Fibroblast of skin of abdomen (primary cell): ENCODE results near the gene SCRN1.
"Not testable (repeated sequence)": the region's sequence is repeated elsewhere in the genome, so short reads cannot be mapped to it uniquely, and the experiment has no call there.

ENCODE experiments used
- DNase-seq: peaks from one replicate; pipeline ENCODE4 v3.0.0-alpha.2; 2013

Gene SCRN1

GRCh38 chr7:29924006-29924405, 65.6 kb downstream of the SCRN1 start:
- no peak for DNase-seq

GRCh38 chr7:29922921-29923700, 66.5 kb downstream of the SCRN1 start:
- DNase-seq: no peak

GRCh38 chr7:29921404-29922010, 68.1 kb downstream of the SCRN1 start:
- DNase-seq: peak; percentile 52

- no peak for DNase-seq
Measured at GRCh38 chr7:29920491-29920890, 69.1 kb downstream of the SCRN1 start.

- DNase-seq: no peak
Measured at GRCh38 chr7:29919790-29920189, 69.8 kb downstream of the SCRN1 start.

GRCh38 chr7:29918850-29919249, 70.8 kb downstream of the SCRN1 start:
- DNase-seq: no peak

GRCh38 chr7:29917641-29918040, 72.0 kb downstream of the SCRN1 start:
- no peak for DNase-seq

GRCh38 chr7:29915481-29916215, 74.0 kb downstream of the SCRN1 start:
- DNase-seq: peak; percentile 13

GRCh38 chr7:29914180-29914579, 75.4 kb downstream of the SCRN1 start:
- no peak for DNase-seq

- DNase-seq: no peak
Measured at GRCh38 chr7:29906200-29907022, 83.2 kb downstream of the SCRN1 start.

GRCh38 chr7:29900745-29901144, 88.9 kb downstream of the SCRN1 start:
- DNase-seq: no peak

GRCh38 chr7:29898301-29898700, 91.3 kb downstream of the SCRN1 start:
- DNase-seq: no peak

- DNase-seq: no peak
Measured at GRCh38 chr7:29896685-29897411, 92.8 kb downstream of the SCRN1 start.

- DNase-seq: no peak
Measured at GRCh38 chr7:29895559-29895958, 94.0 kb downstream of the SCRN1 start.

- no peak for DNase-seq
Measured at GRCh38 chr7:29894256-29894655, 95.3 kb downstream of the SCRN1 start.

GRCh38 chr7:29893351-29893965, 96.1 kb downstream of the SCRN1 start:
- no peak for DNase-seq

- DNase-seq: no peak
Measured at GRCh38 chr7:29892231-29892630, 97.4 kb downstream of the SCRN1 start.

GRCh38 chr7:29891766-29892165, 97.8 kb downstream of the SCRN1 start:
- no peak for DNase-seq

- not testable (repeated sequence) for DNase-seq
Measured at GRCh38 chr7:29890786-29891185, 98.8 kb downstream of the SCRN1 start.

GRCh38 chr7:29890251-29890650, 99.3 kb downstream of the SCRN1 start:
- DNase-seq: no peak

GRCh38 chr7:29889288-29889687, 100.3 kb downstream of the SCRN1 start:
- no peak for DNase-seq

- DNase-seq: no peak
Measured at GRCh38 chr7:29888006-29888405, 101.6 kb downstream of the SCRN1 start.
